Fibroblast of pulmonary artery (primary cell): ENCODE data around the gene APEX1.
A peak's percentile ranks its signal among the peaks of the same experiment; 100 is the strongest.

Source experiments
- DNase-seq: peaks from one replicate; pipeline ENCODE4 v3.0.0-alpha.2; 2010; ENCODE audit warnings: low read depth
- H3K4me3 ChIP-seq: replicated peaks from 2 replicates; pipeline ENCODE4 v1.5.1; 2011; ENCODE audit warnings: low read depth, mild to moderate bottlenecking, control low read depth, low read length, moderate library complexity
- TF ChIP-seq, protein P1 (sequence below): IDR thresholded peaks from 2 replicates; pipeline ENCODE4 v1.5.1; 2011; ENCODE audit warnings: mild to moderate bottlenecking, control low read depth, low read length, inconsistent platforms; ENCODE audit errors: missing control alignments

Gene APEX1

DNA sequence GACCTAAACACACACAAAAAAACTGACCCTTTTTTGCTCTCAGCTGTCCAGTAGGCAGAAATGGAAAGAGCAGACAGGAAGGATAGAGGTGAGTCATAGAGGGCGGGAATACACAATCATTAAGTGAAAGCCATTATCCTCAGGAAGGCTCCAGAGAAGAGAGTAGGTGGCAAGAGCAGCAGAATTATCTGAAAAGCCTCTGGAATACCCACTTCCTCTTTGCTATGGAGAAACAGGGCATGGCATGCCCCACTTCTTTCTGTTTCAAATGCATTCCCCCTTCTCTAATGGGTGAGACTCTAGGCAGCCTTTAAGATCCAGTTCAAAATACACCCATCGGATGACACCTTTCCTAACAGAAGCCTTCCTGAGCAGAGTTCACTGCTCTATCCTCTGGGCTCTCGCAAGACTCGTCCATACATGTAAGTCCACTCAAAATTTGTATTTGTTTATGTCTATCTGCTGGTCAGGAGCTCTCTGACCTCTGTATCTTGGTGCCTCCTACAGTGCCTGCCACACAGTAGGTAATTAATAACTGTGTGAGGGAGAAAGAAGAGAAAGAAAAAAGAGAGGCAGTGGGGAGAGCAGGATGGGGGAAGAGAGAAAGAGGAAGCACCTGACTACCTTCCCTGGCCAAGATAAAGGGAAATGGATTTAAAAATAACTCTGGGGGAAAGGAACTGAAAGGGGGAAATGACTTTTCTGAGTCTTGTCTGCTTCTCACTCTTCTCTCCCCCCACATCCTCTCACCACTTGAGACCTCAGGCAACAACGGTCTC, 27.6 kb upstream of the APEX1 start:
- no peak overlapping the region for H3K4me3 ChIP-seq
- DNase-seq = peak; percentile 59

DNA sequence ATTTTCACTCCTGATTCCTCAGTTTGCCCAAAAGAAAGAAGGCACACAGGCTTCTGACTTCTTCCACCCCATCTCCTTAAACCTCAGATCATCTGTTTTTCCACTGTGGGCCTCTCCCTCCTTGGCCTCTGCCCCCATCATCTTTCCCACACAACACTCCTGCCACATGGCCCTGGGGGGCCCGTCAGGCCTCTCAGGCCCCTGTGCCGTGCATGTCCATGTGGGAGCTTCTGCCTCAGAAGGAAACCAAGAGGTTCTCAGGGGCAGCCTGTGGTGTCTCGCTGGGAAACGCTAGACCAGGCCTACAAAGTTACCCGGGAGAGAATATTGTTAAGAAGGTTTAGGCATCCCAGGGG, 27.0 kb upstream of the APEX1 start:
- DNase-seq = no peak
- TF ChIP-seq, protein P1, sequence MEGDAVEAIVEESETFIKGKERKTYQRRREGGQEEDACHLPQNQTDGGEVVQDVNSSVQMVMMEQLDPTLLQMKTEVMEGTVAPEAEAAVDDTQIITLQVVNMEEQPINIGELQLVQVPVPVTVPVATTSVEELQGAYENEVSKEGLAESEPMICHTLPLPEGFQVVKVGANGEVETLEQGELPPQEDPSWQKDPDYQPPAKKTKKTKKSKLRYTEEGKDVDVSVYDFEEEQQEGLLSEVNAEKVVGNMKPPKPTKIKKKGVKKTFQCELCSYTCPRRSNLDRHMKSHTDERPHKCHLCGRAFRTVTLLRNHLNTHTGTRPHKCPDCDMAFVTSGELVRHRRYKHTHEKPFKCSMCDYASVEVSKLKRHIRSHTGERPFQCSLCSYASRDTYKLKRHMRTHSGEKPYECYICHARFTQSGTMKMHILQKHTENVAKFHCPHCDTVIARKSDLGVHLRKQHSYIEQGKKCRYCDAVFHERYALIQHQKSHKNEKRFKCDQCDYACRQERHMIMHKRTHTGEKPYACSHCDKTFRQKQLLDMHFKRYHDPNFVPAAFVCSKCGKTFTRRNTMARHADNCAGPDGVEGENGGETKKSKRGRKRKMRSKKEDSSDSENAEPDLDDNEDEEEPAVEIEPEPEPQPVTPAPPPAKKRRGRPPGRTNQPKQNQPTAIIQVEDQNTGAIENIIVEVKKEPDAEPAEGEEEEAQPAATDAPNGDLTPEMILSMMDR = no peak

More for the DNA sequence above, 27.6 kb upstream of the APEX1 start:
- TF ChIP-seq, protein P1 = no peak

DNA sequence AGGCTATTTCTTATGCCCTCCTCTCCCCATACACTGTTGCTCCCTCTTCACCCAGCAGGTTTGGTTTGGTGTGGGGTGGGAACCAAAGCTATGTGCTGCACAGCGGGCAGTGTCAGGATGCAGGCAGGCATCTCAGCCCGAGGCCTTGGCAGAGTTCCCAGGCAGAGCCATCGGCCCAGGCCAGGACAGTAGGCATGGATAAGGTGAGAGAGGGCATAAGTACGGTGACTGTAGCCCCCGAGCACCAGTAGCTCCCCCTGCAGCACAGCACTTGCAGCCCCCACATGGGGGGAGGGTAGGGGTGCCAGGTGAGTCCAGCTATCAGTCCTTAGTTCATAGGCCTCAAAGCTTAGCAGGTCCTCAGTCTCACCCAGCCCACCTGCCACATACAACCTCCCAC, 26.2 kb upstream of the APEX1 start:
- H3K4me3 ChIP-seq = no peak overlapping the region
- no peak for DNase-seq
- TF ChIP-seq, protein P1 = no peak

More for the DNA sequence above, 27.0 kb upstream of the APEX1 start:
- no peak overlapping the region for H3K4me3 ChIP-seq

DNA sequence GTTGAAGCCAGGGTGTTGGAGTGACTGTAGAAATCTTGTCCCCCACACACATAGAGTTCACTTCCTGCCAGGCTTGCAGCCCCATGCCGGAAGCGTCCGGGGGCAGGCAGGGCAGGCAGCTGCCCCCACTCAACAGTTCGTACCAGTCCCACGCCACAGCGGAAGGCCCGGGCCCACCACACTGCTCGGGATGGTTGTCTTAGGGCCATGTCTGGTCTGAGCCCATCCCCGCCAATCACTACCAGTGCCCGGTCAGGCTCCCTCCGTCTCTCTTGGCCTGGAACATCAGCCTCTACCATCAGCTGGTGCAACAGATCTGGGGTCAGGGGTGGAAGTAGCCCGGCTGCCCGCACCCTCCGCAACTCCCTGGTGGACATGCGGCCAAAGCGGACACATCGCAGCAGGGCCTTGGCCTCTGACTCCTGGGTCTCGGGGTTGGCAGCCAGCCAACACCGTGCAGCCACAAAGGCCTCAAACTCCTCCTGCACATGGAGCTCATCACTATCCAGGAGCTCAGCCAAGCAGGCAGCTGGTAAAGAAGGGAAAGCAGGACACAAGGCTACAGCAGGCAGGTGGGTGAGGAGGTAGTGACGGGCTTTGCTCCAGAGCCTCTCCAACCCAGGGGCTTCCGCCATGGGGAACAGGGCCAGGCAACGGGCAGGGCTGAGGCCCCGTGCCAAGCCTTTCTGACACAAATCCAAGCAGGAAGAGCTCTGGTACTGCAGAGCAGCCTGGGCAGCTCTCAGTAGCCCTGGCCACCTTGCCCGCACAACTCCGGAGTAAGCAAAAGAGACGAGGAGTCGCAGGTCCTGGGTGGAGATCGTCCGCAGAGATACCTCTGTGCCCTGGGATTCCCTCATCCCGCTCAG, 25.0 kb upstream of the APEX1 start:
- no peak for DNase-seq
- H3K4me3 ChIP-seq = no peak overlapping the region
- TF ChIP-seq, protein P1 = no peak

DNA sequence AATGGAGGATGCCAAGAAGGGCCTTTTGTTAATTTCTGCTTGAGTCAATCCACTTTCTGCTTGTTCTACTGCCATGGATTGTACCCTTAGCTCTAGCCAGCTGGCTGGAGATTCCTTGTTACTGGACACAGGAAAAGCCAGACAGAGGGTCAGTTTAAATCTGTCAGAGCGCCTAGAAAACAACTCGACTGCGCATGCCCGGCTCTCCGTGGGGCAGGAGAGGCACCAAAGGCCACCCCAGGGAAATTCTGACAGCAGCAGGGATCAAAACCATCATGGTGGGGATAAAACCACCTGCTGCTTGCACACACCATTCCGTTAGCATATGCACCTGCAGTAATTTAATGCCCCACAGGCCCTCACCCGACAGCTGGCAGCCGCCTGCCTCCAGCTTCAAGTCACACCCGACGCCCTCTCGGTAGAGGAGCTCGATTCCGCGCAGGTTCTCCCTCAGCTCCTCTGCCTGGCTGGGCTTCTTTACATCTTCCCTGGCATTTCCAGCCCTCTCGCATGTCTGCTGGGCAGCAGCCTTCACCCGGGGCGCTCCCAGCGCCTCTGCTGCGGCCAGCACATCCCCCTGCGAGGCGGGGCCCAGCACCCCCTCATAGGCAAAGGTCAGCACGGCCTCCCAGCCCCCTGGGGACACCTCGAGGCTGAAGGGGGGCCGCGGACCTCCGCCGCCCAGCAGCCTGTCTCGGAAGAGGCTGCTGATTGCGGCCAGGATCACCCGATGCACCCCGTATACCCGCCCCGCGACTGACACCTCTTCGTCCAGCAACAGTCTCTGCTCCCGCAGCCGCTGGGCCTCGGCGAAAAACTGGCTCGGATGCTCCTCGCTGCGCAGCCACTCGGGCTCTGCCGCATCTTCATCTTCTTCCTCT, 20.1 kb upstream of the APEX1 start:
- TF ChIP-seq, protein P1 = no peak
- DNase-seq = no peak
- H3K4me3 ChIP-seq = no peak overlapping the region

DNA sequence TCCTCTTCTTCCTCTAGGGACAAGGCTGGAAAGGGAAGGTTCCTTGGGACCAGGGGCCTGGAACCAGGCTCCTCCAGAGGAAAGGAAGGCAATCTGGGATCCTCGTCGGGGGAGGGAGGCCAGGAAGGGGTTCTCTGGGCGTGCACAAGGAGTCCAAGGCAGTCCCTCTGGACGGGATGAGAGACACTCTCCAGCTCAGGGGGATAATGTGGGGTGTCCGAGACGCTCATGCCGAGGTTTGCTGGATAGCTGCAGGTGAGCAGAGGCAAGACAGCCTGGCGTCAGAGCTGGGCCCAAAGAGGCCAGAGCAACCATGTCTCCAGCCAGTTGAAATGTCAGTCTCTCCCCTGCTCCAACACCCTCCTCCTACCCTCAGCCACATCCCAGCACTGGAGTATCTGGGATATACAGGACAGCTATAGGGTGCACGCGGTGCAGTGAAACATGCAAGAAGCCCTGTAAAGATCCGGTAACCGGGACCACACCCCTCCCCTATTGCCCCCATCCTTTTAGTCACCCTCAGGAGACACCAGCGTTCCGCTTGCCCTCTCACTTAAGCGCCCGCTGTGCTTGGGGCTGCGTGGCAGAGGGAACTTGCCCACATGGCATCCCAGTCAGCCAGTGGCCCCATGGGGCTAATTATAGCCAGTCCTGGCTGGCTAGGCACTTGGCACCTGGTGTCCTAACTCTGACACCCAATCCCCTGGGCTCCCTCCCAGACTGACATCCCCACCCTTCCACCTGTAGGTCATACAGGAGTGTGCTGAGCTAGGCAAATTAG, 19.3 kb upstream of the APEX1 start, which contains the start of gene KLHL33:
KLHL33 (minus strand) TSS at position 585 of the 781 bp plus-strand sequence; CDS start at position 230, 355 bp downstream.
- DNase-seq = no peak
- TF ChIP-seq, protein P1 = no peak
- H3K4me3 ChIP-seq = no peak within 1 kb of the TSS
